HUES6 (cell line): ENCODE data around the gene LGR4.
"Not testable (repeated sequence)": the region's sequence is repeated elsewhere in the genome, so short reads cannot be mapped to it uniquely, and the experiment has no call there.

ENCODE experiments used
- H3K27ac ChIP-seq: 2 replicates; pipeline ENCODE4 v1.7.0; 2013; ENCODE audit warnings: low read depth, mild to moderate bottlenecking, low read length, inconsistent platforms
- H3K27me3 ChIP-seq: 2 replicates; pipeline ENCODE4 v1.6.1; 2013; ENCODE audit warnings: low read length; ENCODE audit not compliant: control insufficient read depth, insufficient read depth
- H3K36me3 ChIP-seq: 2 replicates; pipeline ENCODE4 v1.6.1; 2013; ENCODE audit warnings: low read length; ENCODE audit not compliant: control insufficient read depth, insufficient read depth
- H3K4me1 ChIP-seq: 2 replicates; pipeline ENCODE4 v1.6.1; 2013; ENCODE audit warnings: low read length; ENCODE audit not compliant: control insufficient read depth, insufficient read depth
- H3K4me3 ChIP-seq: 2 replicates; pipeline ENCODE4 v1.5.1; 2013; ENCODE audit warnings: low read depth, low read length
- H3K9ac ChIP-seq: one replicate; pipeline ENCODE4 v1.6.1; 2013; ENCODE audit warnings: mild to moderate bottlenecking, low read length
- H3K9me3 ChIP-seq: 2 replicates; pipeline ENCODE4 v1.6.1; 2013; ENCODE audit warnings: low read depth, low read length; ENCODE audit not compliant: control insufficient read depth, insufficient read depth

LGR4 gene

GRCh38 chr11:27458182-27458581 lies 14.4 kb downstream of the LGR4 start:
- Histone ChIP-seq H3K4me3 (no peak overlapping the region), H3K9ac (no peak overlapping the region), H3K36me3 (no peaks in the 10 kb centered on the region), H3K27ac (no peak overlapping the region), H3K27me3 (no peaks in the 10 kb centered on the region), H3K4me1 (peaks cover 32% of the 10 kb centered on the region), H3K9me3 (peaks cover 6% of the 10 kb centered on the region; the same call in 1 of the 2 replicates)

- H3K27me3 ChIP-seq, result no peaks in the 10 kb centered on the region
- H3K9ac ChIP-seq, result no peak overlapping the region
- peaks cover 6% of the 10 kb centered on the region; the same call in 1 of the 2 replicates for H3K9me3 ChIP-seq
- H3K36me3 ChIP-seq, result no peaks in the 10 kb centered on the region
- H3K27ac ChIP-seq, result no peak overlapping the region
- H3K4me3 ChIP-seq, result no peak overlapping the region
- H3K4me1 ChIP-seq, result peaks cover 29% of the 10 kb centered on the region
These were observed 15.7 kb downstream of the LGR4 start for GRCh38 chr11:27456795-27457329.

GRCh38 chr11:27456140-27456794 lies 16.3 kb downstream of the LGR4 start:
- Histone ChIP-seq H3K27me3 (no peaks in the 10 kb centered on the region), H3K9me3 (peaks cover 6% of the 10 kb centered on the region; the same call in 1 of the 2 replicates), H3K4me3 (no peak overlapping the region), H3K4me1 (peaks cover 29% of the 10 kb centered on the region), H3K27ac (no peak overlapping the region), H3K9ac (no peak overlapping the region), H3K36me3 (no peaks in the 10 kb centered on the region)

GRCh38 chr11:27455667-27456066 lies 16.9 kb downstream of the LGR4 start:
- no peak overlapping the region for H3K4me3 ChIP-seq
- no peak overlapping the region for H3K27ac ChIP-seq
- H3K4me1 ChIP-seq, result peaks cover 28% of the 10 kb centered on the region
- no peaks in the 10 kb centered on the region for H3K36me3 ChIP-seq
- no peaks in the 10 kb centered on the region for H3K27me3 ChIP-seq
- peaks cover 6% of the 10 kb centered on the region; the same call in 1 of the 2 replicates for H3K9me3 ChIP-seq
- no peak overlapping the region for H3K9ac ChIP-seq

GRCh38 chr11:27453701-27454100 lies 18.9 kb downstream of the LGR4 start:
- no peak overlapping the region for H3K4me3 ChIP-seq
- no peaks in the 10 kb centered on the region for H3K27me3 ChIP-seq
- no peak overlapping the region for H3K27ac ChIP-seq
- peaks cover 6% of the 10 kb centered on the region; the same call in 1 of the 2 replicates for H3K9me3 ChIP-seq
- H3K9ac ChIP-seq, result no peak overlapping the region
- H3K36me3 ChIP-seq, result no peaks in the 10 kb centered on the region
- peaks cover 17% of the 10 kb centered on the region for H3K4me1 ChIP-seq

GRCh38 chr11:27452147-27452546 lies 20.4 kb downstream of the LGR4 start:
- Histone ChIP-seq H3K27ac (no peak overlapping the region), H3K4me3 (no peak overlapping the region), H3K9ac (no peak overlapping the region), H3K9me3 (peaks cover 6% of the 10 kb centered on the region; the same call in 1 of the 2 replicates), H3K36me3 (0 out of 2 replicates have a peak, but pooled peaks cover 2% of the 10 kb centered on the region), H3K4me1 (peaks cover 17% of the 10 kb centered on the region), H3K27me3 (no peaks in the 10 kb centered on the region)

GRCh38 chr11:27451244-27451965 lies 21.2 kb downstream of the LGR4 start:
- 0 out of 2 replicates have a peak, but pooled peaks cover 2% of the 10 kb centered on the region for H3K36me3 ChIP-seq
- no peak overlapping the region for H3K27ac ChIP-seq
- H3K4me1 ChIP-seq, result peaks cover 16% of the 10 kb centered on the region
- no peak overlapping the region for H3K9ac ChIP-seq
- no peak overlapping the region for H3K4me3 ChIP-seq
- H3K9me3 ChIP-seq, result peaks cover 6% of the 10 kb centered on the region; the same call in 1 of the 2 replicates
- H3K27me3 ChIP-seq, result no peaks in the 10 kb centered on the region

- peaks cover 32% of the 10 kb centered on the region for H3K4me1 ChIP-seq
- not testable (repeated sequence) for H3K36me3 ChIP-seq, H3K27ac ChIP-seq, H3K4me3 ChIP-seq, H3K9ac ChIP-seq, H3K27me3 ChIP-seq, H3K9me3 ChIP-seq
These were observed 24.4 kb downstream of the LGR4 start for GRCh38 chr11:27448184-27448540.

GRCh38 chr11:27447288-27448183 lies 25.1 kb downstream of the LGR4 start:
- no peak overlapping the region for H3K4me3 ChIP-seq
- peaks cover 38% of the 10 kb centered on the region for H3K4me1 ChIP-seq
- no peaks in the 10 kb centered on the region for H3K27me3 ChIP-seq
- H3K9ac ChIP-seq, result no peak overlapping the region
- 0 out of 2 replicates have a peak, but pooled peaks cover 2% of the 10 kb centered on the region for H3K36me3 ChIP-seq
- H3K27ac ChIP-seq, result no peak overlapping the region; the same call in 1 of the 2 replicates
- H3K9me3 ChIP-seq, result no peaks in the 10 kb centered on the region

GRCh38 chr11:27445625-27446024 lies 27.0 kb downstream of the LGR4 start:
- peak overlapping the region; percentile 34 for H3K4me3 ChIP-seq

More at GRCh38 chr11:27445625-27446024, 27.0 kb downstream of the LGR4 start:
- Histone ChIP-seq H3K27me3 (no peaks in the 10 kb centered on the region), H3K9ac (no peak overlapping the region), H3K36me3 (0 out of 2 replicates have a peak, but pooled peaks cover 2% of the 10 kb centered on the region), H3K4me1 (peaks cover 44% of the 10 kb centered on the region), H3K9me3 (no peaks in the 10 kb centered on the region), H3K27ac (peak overlapping the region; percentile 18; the same call in 1 of the 2 replicates)
